ENCODE data around the gene KIF6. TPM values are rescaled to one million over a fixed set of nuclear protein-coding genes. Genes with fewer than 3 reads are reported as not detected.

Gene KIF6, protein sequence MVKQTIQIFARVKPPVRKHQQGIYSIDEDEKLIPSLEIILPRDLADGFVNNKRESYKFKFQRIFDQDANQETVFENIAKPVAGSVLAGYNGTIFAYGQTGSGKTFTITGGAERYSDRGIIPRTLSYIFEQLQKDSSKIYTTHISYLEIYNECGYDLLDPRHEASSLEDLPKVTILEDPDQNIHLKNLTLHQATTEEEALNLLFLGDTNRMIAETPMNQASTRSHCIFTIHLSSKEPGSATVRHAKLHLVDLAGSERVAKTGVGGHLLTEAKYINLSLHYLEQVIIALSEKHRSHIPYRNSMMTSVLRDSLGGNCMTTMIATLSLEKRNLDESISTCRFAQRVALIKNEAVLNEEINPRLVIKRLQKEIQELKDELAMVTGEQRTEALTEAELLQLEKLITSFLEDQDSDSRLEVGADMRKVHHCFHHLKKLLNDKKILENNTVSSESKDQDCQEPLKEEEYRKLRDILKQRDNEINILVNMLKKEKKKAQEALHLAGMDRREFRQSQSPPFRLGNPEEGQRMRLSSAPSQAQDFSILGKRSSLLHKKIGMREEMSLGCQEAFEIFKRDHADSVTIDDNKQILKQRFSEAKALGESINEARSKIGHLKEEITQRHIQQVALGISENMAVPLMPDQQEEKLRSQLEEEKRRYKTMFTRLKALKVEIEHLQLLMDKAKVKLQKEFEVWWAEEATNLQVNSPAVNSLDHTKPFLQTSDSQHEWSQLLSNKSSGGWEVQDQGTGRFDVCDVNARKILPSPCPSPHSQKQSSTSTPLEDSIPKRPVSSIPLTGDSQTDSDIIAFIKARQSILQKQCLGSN
- 1 to 10 TPM in 2 of 4 donors, under 1 TPM in 2; 0.47 to 2.3 (median 0.97) TPM for total RNA-seq

DNA sequence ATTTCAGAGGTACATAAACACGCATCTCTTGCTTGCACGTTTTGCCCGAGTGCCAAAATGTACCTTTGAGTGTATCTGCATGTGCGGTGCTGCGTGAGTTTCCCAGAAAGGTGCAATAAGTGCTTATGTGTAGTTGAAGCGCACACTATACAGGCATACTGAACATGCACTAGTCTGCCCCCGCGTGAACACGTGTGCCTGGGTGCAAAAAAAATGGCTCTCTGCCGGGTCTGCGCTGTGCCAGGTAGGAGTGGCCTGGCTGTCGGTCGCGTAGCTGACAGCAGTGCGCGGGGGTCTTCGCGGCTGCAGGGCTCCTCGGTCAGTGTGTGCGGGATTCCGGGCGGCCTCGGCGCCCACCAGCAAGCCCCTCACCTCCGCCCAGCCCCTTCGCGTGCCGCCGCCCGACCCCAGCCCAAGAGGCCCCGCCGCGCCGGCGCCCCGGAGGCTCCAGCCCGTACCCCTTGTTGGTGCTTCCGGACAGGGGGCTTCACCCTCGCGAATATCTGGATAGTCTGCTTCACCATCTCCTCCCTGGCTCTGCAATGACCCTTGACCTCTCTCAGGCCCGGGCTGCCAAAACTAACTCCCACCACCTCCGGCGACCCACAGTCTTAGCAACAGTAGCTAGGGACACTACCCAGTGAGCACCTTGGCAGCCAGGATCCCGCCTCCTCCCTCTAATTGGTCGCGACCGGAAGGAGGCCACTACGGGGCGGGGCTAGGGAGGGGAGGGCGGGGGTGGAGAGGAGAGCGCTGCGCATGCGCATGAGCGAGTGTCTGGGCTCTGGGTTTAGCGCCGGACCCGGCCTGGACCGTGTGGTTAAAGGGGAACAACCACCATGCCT, at the start of gene KIF6:
Gene KIF6 (minus strand): TSS at position 622 of the 845 bp plus-strand sequence. CDS start 98 bp downstream, at position 524.
- WGBS, 2 donors (ENCODE audit: low coverage in 1 of 2): 13 to 31% methylated on average over 6 to 10 of the region's 58 CpGs

DNA sequence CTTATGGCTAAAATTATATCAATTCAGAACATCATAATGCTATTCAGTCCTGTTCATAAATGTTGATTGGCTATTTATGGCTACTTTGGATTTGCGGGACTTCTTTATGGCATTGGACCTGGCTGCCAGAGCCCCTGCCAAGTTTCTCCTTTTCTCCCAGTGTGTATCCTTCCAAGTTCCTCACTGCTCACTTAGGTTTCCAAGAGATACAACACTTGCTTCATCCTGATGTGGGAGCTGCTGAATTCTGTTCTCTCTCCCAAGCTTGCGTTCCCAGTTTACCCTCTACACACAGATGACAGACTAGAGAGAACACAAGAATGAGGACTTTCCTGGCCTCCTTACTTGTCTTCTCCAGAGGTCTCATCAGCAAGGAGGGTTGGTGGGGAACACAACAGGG, 48.6 kb upstream of the KIF6 start:
- Histone ChIP-seq H3K36me3 (no peaks in the 10 kb centered on the region), H3K27me3 (no peaks in the 10 kb centered on the region), H3K4me3 (no peak overlapping the region), H3K9me3 (no peaks in the 10 kb centered on the region), H3K27ac (peak overlapping the region; percentile 73 to 84 (median 82)), H3K4me1 (peaks cover 4 to 68% (median 5%) of the 10 kb centered on the region in 3 donors)
- no peak for ATAC-seq
- no peak for TF ChIP-seq POLR2A (IDR thresholded peaks at IDR 0.05)
- TF ChIP-seq EP300 (IDR thresholded peaks at IDR 0.05): no peak
- no peak for TF ChIP-seq POLR2AphosphoS5 (IDR thresholded peaks at IDR 0.05)
- TF ChIP-seq, protein P1, sequence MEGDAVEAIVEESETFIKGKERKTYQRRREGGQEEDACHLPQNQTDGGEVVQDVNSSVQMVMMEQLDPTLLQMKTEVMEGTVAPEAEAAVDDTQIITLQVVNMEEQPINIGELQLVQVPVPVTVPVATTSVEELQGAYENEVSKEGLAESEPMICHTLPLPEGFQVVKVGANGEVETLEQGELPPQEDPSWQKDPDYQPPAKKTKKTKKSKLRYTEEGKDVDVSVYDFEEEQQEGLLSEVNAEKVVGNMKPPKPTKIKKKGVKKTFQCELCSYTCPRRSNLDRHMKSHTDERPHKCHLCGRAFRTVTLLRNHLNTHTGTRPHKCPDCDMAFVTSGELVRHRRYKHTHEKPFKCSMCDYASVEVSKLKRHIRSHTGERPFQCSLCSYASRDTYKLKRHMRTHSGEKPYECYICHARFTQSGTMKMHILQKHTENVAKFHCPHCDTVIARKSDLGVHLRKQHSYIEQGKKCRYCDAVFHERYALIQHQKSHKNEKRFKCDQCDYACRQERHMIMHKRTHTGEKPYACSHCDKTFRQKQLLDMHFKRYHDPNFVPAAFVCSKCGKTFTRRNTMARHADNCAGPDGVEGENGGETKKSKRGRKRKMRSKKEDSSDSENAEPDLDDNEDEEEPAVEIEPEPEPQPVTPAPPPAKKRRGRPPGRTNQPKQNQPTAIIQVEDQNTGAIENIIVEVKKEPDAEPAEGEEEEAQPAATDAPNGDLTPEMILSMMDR (IDR thresholded peaks at IDR 0.05): no peak
- WGBS, 2 donors (ENCODE audit: low coverage in 1 of 2): 48% methylated on average over 2 of the region's 2 CpGs; no CpG with 5 or more reads in 1 of the 2 donors

More for the DNA sequence above, at the start of gene KIF6:
- peak within 1 kb of the TSS; percentile 34 to 84 (median 80) for H3K27ac ChIP-seq
- no peaks in the 10 kb centered on the region for H3K36me3 ChIP-seq
- peak within 1 kb of the TSS; percentile 90 to 93 for H3K4me3 ChIP-seq
- TF ChIP-seq POLR2AphosphoS5 (IDR thresholded peaks at IDR 0.05) (peak; percentile 35), POLR2A (IDR thresholded peaks at IDR 0.05) (no peak), EP300 (IDR thresholded peaks at IDR 0.05) (no peak)
- TF ChIP-seq, protein P1 (IDR thresholded peaks at IDR 0.05): peak in 1 of 4 experiments; percentile 28
- H3K4me1 ChIP-seq: peaks cover 0 to 11% (median 2%) of the 10 kb centered on the region in 3 donors
- ATAC-seq: peak; percentile 98
- H3K9me3 ChIP-seq: no peaks in the 10 kb centered on the region
- H3K27me3 ChIP-seq: no peaks in the 10 kb centered on the region

DNA sequence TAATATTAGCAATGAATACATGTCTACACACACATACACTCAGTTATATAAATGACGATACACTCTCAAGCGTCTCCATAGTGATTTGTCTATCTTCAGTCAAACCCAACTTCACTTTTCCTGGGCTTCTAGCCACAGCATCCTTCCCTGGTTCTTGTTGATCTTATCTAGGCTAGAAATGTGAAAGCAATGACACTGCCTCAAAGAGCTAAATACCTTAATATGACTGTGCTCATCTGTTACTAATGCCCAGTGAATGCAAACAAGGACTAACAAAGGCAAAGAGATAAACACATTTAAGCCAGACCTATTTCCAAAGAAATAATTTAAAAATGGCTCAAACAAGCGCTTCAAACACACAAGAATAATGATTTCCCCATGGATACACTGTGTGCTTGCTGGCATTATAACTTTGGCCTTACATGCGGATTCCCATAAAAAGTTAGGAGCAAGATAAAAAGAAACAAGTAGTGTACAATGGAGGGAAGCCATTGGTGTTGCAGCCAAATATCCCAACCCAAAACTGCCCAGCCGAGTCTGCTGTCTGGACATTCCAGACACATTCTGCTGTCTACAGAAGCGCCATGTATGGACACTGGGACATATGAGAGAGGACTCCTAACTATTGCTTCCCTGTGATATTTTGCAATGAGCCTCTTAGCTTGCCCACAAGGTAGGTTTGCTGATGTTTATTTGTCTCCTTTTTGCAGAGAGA, 47.5 kb upstream of the KIF6 start:
- no peak overlapping the region for H3K4me3 ChIP-seq
- peak; percentile 85 for ATAC-seq
- H3K27me3 ChIP-seq: no peaks in the 10 kb centered on the region
- 26% methylated on average over 5 to 6 of the region's 6 CpGs for WGBS, 2 donors (ENCODE audit: low coverage in 1 of 2)
- no peaks in the 10 kb centered on the region for H3K36me3 ChIP-seq
- H3K27ac ChIP-seq: peak overlapping the region; percentile 73 to 84 (median 82)
- no peaks in the 10 kb centered on the region for H3K9me3 ChIP-seq
- H3K4me1 ChIP-seq: peaks cover 0 to 57% (median 4%) of the 10 kb centered on the region in 3 donors
- peak; percentile 96 for TF ChIP-seq POLR2AphosphoS5 (IDR thresholded peaks at IDR 0.05)
- TF ChIP-seq, protein P1 (IDR thresholded peaks at IDR 0.05): no peak

DNA sequence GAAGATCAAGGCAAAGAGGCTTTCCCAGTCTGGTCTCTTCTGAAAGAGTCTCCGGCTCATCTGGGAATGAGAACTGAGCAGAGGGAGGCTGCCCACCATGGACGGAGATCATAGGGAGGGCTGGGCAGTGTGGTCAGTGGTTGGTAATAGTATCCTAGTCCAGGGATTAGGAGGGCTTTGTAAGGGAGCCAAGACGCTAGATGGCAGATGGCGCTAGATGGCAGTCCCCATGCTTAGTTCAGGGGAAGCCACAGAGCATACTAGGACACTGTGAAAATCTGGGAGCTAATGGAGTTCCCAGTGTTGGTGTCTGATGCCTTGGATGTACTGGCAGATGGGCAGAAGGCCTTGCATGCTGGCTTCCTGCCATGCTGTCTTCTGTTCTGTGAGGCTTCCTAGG, 45.2 kb upstream of the KIF6 start:
- Histone ChIP-seq H3K9me3 (no peaks in the 10 kb centered on the region), H3K4me1 (peaks cover 0 to 44% (median 0%) of the 10 kb centered on the region in 3 donors), H3K27ac (no peak overlapping the region), H3K27me3 (no peaks in the 10 kb centered on the region), H3K4me3 (no peak overlapping the region), H3K36me3 (no peaks in the 10 kb centered on the region)
- WGBS, 2 donors (ENCODE audit: low coverage in 1 of 2): 80 to 87% methylated on average over 2 to 3 of the region's 4 CpGs
- no peak for TF ChIP-seq EP300 (IDR thresholded peaks at IDR 0.05)
- TF ChIP-seq, protein P1 (IDR thresholded peaks at IDR 0.05): no peak
- no peak for TF ChIP-seq POLR2AphosphoS5 (IDR thresholded peaks at IDR 0.05)
- TF ChIP-seq POLR2A (IDR thresholded peaks at IDR 0.05): no peak
- ATAC-seq: no peak

All from gastroesophageal sphincter (tissue), 4 donors.